HFFc6 (cell line): ENCODE measurements around the gene SLC7A8. TPM values are rescaled to one million over a fixed set of nuclear protein-coding genes. Genes with fewer than 3 reads are reported as not detected.
A peak's percentile ranks its signal among the peaks of the same experiment; 100 is the strongest.

ENCODE experiments used
- DNase-seq: peaks from one replicate; pipeline ENCODE4 v3.0.0-alpha.2; 2018
- H3K27ac Mint-ChIP-seq: 2 replicates; pipeline ENCODE4 v1.8.0; 2020; ENCODE audit warnings: mild to moderate bottlenecking, mixed read lengths
- H3K27me3 Mint-ChIP-seq: 2 replicates; pipeline ENCODE4 v1.8.0; 2021; ENCODE audit warnings: mild to moderate bottlenecking, moderate library complexity, mixed read lengths; ENCODE audit not compliant: insufficient read depth
- H3K36me3 Mint-ChIP-seq: 2 replicates; pipeline ENCODE4 v1.8.0; 2021; ENCODE audit warnings: low read depth, mixed read lengths
- H3K4me1 Mint-ChIP-seq: 2 replicates; pipeline ENCODE4 v1.8.0; 2020; ENCODE audit warnings: low read depth, mixed read lengths
- H3K4me3 Mint-ChIP-seq: 2 replicates; pipeline ENCODE4 v1.8.0; 2020; ENCODE audit warnings: mild to moderate bottlenecking, moderate library complexity, mixed read lengths
- H3K9me3 Mint-ChIP-seq: 2 replicates; pipeline ENCODE4 v1.8.0; 2020; ENCODE audit warnings: mild to moderate bottlenecking, mixed read lengths
- CTCF ChIP-seq: fragments of 200-600 bp; sonication (generic); IDR thresholded peaks from 2 replicates; pipeline ENCODE4 v1.5.0; 2021; ENCODE audit warnings: antibody characterized with exemption, mild to moderate bottlenecking
- total RNA-seq, 6 experiments: library from RNA; stranded (reverse); fragmentation: NEBNext Ultra II Directional; extraction: Animal tissue kit (Norgen Biotek cat#: 25700); gene quantifications; 2 replicates in 1 of 6; 3 replicates in 5 of 6; pipeline ENCODE4 v1.2.3, GENCODE V29; 2021

Gene SLC7A8
- total RNA-seq, 6 experiments from 2014 or later: 13.0 to 24.2 (median 23.3) TPM

- H3K27ac Mint-ChIP-seq: no peak overlapping the region
- no peaks in the 10 kb centered on the region for H3K9me3 Mint-ChIP-seq
- no peak overlapping the region for H3K4me3 Mint-ChIP-seq
- peaks cover 57% of the 10 kb centered on the region for H3K4me1 Mint-ChIP-seq
- no peak for DNase-seq
- no peak for TF ChIP-seq CTCF
- no peaks in the 10 kb centered on the region; the same call in 1 of the 2 replicates for H3K27me3 Mint-ChIP-seq
- H3K36me3 Mint-ChIP-seq: peaks cover 12% of the 10 kb centered on the region
Measured at GRCh38 chr14:23148591-23149249, 34.7 kb downstream of the SLC7A8 start.

- Mint-ChIP-seq H3K4me1 (peaks cover 50% of the 10 kb centered on the region), H3K4me3 (no peak overlapping the region), H3K27ac (no peak overlapping the region), H3K9me3 (no peaks in the 10 kb centered on the region), H3K36me3 (peaks cover 12% of the 10 kb centered on the region), H3K27me3 (no peaks in the 10 kb centered on the region; the same call in none of the 2 replicates)
- no peak for TF ChIP-seq CTCF
- peak; percentile 49 for DNase-seq
Measured at GRCh38 chr14:23147676-23148075, 35.8 kb downstream of the SLC7A8 start.

- Mint-ChIP-seq H3K27ac (no peak overlapping the region), H3K9me3 (no peaks in the 10 kb centered on the region)
Measured at GRCh38 chr14:23146980-23147379, 36.5 kb downstream of the SLC7A8 start.

GRCh38 chr14:23146351-23146910, 37.0 kb downstream of the SLC7A8 start:
- H3K4me3 Mint-ChIP-seq: no peak overlapping the region
- no peak for TF ChIP-seq CTCF
- no peak overlapping the region for H3K27ac Mint-ChIP-seq
- no peaks in the 10 kb centered on the region; the same call in none of the 2 replicates for H3K27me3 Mint-ChIP-seq
- peaks cover 12% of the 10 kb centered on the region for H3K36me3 Mint-ChIP-seq
- H3K4me1 Mint-ChIP-seq: peaks cover 60% of the 10 kb centered on the region
- H3K9me3 Mint-ChIP-seq: no peaks in the 10 kb centered on the region
- DNase-seq: no peak

More at GRCh38 chr14:23146980-23147379, 36.5 kb downstream of the SLC7A8 start:
- peaks cover 12% of the 10 kb centered on the region for H3K36me3 Mint-ChIP-seq
- no peaks in the 10 kb centered on the region; the same call in none of the 2 replicates for H3K27me3 Mint-ChIP-seq
- H3K4me1 Mint-ChIP-seq: peaks cover 57% of the 10 kb centered on the region
- no peak for TF ChIP-seq CTCF
- H3K4me3 Mint-ChIP-seq: no peak overlapping the region
- no peak for DNase-seq

- peaks cover 12% of the 10 kb centered on the region for H3K36me3 Mint-ChIP-seq
- no peaks in the 10 kb centered on the region; the same call in none of the 2 replicates for H3K27me3 Mint-ChIP-seq
- TF ChIP-seq CTCF: no peak
- no peak overlapping the region; the same call in 1 of the 2 replicates for H3K27ac Mint-ChIP-seq
- H3K4me3 Mint-ChIP-seq: no peak overlapping the region; the same call in 1 of the 2 replicates
- no peaks in the 10 kb centered on the region for H3K9me3 Mint-ChIP-seq
- no peak for DNase-seq
- peaks cover 60% of the 10 kb centered on the region for H3K4me1 Mint-ChIP-seq
Measured at GRCh38 chr14:23145794-23146350, 37.6 kb downstream of the SLC7A8 start.
